Vagina (tissue), 2 donors: ENCODE data around the gene FGFR2. TPM values are rescaled to one million over a fixed set of nuclear protein-coding genes. Genes with fewer than 3 reads are reported as not detected.

Experiments
- DNase-seq, 2 donors: peaks; one replicate each; pipeline ENCODE4 v3.0.0-alpha.2; 2017; ENCODE audit errors: extremely low spot score in 2 of 2
- H3K27ac ChIP-seq: fragments of 200-600 bp; sonication (generic); one replicate; pipeline ENCODE4 v1.5.1; 2019
- H3K27me3 ChIP-seq: fragments of 200-600 bp; sonication (generic); one replicate; pipeline ENCODE4 v1.5.1; 2019
- H3K36me3 ChIP-seq, 2 donors: fragments of 200-600 bp; sonication (generic); one replicate each; pipeline ENCODE4 v1.5.1; 2017 to 2019
- H3K4me1 ChIP-seq: fragments of 200-600 bp; sonication (generic); one replicate; pipeline ENCODE4 v1.5.1; 2019
- H3K4me3 ChIP-seq, 2 donors: fragments of 200-600 bp; sonication (generic); 1 replicate in 1 of 2; 2 replicates in 1 of 2; pipeline ENCODE4 v1.5.1; 2016 to 2019
- H3K9me3 ChIP-seq: fragments of 200-600 bp; sonication (generic); one replicate; pipeline ENCODE4 v1.5.1; 2019
- CTCF ChIP-seq, 3 experiments: fragments of 450-650 bp in 2 of 3; fragments of 200-600 bp in 1 of 3; sonication (generic) in 1 of 3; IDR thresholded peaks; one replicate each; pipeline ENCODE4 v1.5.1; 2017 to 2019; ENCODE audit warnings: antibody characterized with exemption in 3 of 3, mild to moderate bottlenecking in 2 of 3, moderate library complexity in 2 of 3
- POLR2A ChIP-seq, 2 donors: fragments of 450-650 bp; IDR thresholded peaks; one replicate each; pipeline ENCODE4 v1.6.1; 2017; ENCODE audit warnings: antibody characterized with exemption in 2 of 2, mild to moderate bottlenecking in 2 of 2, moderate library complexity in 2 of 2
- POLR2AphosphoS5 ChIP-seq, 2 donors: sonication (generic); formaldehyde crosslinking; IDR thresholded peaks; one replicate each; pipeline ENCODE4 v1.9.0; 2017; ENCODE audit warnings: antibody characterized with exemption in 2 of 2, mild to moderate bottlenecking in 2 of 2, low read depth in 1 of 2; ENCODE audit not compliant: insufficient read depth in 1 of 2
- intact Hi-C: fragments of 100-400 bp; cut with DNase I; formaldehyde crosslinking; loops from one replicate; pipeline ENCODE4 v1.15.1; 2023
- total RNA-seq: library from RNA; depleted of rRNA; stranded (reverse); fragments of >200 nt; gene quantifications from one replicate; pipeline ENCODE4 v1.2.3, GENCODE V29; 2016

FGFR2 gene
- total RNA-seq, 1 donor from 2014 or later = 54.0 TPM

DNA sequence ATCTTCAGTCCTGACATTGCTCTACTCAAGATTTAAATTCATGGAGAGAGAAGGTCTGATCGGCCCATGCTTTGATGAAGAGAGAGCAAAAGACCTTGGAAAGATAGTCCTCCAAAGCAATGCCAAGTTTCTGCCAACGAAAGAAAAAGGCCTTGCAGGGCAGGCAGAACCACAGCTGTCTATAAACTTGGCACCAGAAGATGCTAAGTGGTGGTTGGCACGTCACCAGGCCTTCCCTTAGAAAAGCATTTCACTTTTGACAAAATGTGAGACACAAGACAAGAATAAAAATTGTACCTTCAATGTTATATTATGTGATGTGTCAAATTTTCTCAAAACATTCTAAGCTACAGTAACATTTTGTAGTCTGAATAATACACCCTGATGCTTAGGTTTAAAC, 42.0 kb upstream of the FGFR2 start:
- no peak overlapping the region for H3K4me3 ChIP-seq
- H3K9me3 ChIP-seq = no peaks in the 10 kb centered on the region
- H3K27me3 ChIP-seq = no peaks in the 10 kb centered on the region
- H3K27ac ChIP-seq = no peak overlapping the region
- no peaks in the 10 kb centered on the region for H3K4me1 ChIP-seq
- intact Hi-C loops = no loop called here
- no peaks in the 10 kb centered on the region for H3K36me3 ChIP-seq
- TF ChIP-seq POLR2A (IDR thresholded peaks at IDR 0.05) (no peak), CTCF (IDR thresholded peaks at IDR 0.05) (no peak), POLR2AphosphoS5 (IDR thresholded peaks at IDR 0.05; ENCODE audit: insufficient read depth in 1 of 2, low read depth in 1 of 2) (no peak)
- no peak for DNase-seq

DNA sequence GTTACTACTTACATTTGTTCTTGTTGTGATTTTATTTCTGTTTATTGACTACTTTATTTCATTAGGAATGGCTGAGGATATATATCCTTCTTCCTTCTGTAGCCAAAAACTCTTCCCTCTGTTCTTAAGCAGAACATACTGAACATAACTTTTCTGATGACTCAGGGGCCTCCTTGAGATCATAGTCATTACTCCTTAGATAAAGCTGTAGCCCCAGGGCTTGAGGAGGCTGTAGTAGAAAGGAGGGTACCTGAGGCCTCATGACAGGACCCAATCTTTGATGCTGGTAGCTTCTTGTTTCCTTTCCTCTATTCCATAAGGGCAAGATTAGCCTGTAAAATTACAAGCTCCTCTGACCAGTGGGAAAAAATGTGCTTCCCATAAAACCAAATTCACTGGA, 41.2 kb upstream of the FGFR2 start:
- intact Hi-C loops = no loop called here
- Histone ChIP-seq H3K36me3 (no peaks in the 10 kb centered on the region), H3K27ac (no peak overlapping the region), H3K4me1 (no peaks in the 10 kb centered on the region), H3K9me3 (no peaks in the 10 kb centered on the region), H3K27me3 (no peaks in the 10 kb centered on the region), H3K4me3 (no peak overlapping the region)
- DNase-seq = no peak
- TF ChIP-seq CTCF (IDR thresholded peaks at IDR 0.05) (no peak), POLR2AphosphoS5 (IDR thresholded peaks at IDR 0.05; ENCODE audit: insufficient read depth in 1 of 2, low read depth in 1 of 2) (no peak), POLR2A (IDR thresholded peaks at IDR 0.05) (no peak)

DNA sequence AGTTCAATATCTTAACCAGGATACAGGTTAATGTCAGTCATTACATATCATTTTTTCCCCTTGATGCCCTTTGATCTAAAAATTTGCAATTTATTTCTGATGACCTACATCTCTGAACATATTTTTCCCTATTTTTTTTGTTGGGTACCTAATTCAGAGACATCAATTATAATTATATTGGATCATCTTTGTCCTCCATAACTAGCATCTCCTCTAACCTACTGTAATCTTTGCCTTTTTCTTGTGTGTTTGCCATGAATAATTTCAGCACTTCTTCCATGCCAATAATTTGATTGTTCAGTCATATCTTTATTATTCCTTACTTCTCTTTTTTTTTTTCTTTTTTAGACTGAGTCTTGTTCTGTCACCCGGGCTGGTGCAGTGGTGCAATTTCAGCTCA, 39.2 kb upstream of the FGFR2 start:
- no peaks in the 10 kb centered on the region for H3K27me3 ChIP-seq
- H3K27ac ChIP-seq = no peak overlapping the region
- intact Hi-C loops = no loop called here
- no peaks in the 10 kb centered on the region for H3K4me1 ChIP-seq
- H3K36me3 ChIP-seq = no peaks in the 10 kb centered on the region
- TF ChIP-seq CTCF (IDR thresholded peaks at IDR 0.05) (no peak), POLR2A (IDR thresholded peaks at IDR 0.05) (no peak), POLR2AphosphoS5 (IDR thresholded peaks at IDR 0.05; ENCODE audit: insufficient read depth in 1 of 2, low read depth in 1 of 2) (no peak)
- no peaks in the 10 kb centered on the region for H3K9me3 ChIP-seq
- no peak for DNase-seq
- H3K4me3 ChIP-seq = no peak overlapping the region

DNA sequence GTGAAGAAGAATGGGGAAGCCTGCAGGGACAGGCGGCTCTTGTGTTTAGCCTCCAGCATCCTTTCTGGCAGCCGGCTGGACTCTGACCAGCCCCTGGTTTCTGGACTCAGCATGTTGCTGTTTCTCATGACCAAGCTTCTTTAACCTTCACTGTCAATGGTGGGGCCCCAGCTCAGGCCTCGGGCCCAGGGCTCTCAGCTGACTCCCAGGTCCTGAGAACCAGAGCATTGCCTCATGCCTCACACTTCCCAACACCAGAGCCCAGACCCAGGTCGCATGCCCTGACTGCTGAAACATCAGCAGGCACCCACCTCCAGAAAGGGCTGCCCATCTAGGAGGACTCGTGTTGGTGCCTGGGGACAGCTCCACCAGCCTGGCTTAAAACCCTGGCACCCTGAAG, 34.8 kb upstream of the FGFR2 start:
- intact Hi-C loops = no loop called here
- Histone ChIP-seq H3K4me1 (peaks cover 14% of the 10 kb centered on the region), H3K36me3 (no peaks in the 10 kb centered on the region), H3K9me3 (no peaks in the 10 kb centered on the region), H3K4me3 (no peak overlapping the region), H3K27ac (no peak overlapping the region), H3K27me3 (no peaks in the 10 kb centered on the region)
- no peak for TF ChIP-seq POLR2AphosphoS5 (IDR thresholded peaks at IDR 0.05; ENCODE audit: insufficient read depth in 1 of 2, low read depth in 1 of 2)
- TF ChIP-seq CTCF (IDR thresholded peaks at IDR 0.05) = no peak
- no peak for TF ChIP-seq POLR2A (IDR thresholded peaks at IDR 0.05)
- no peak for DNase-seq

GRCh38 chr10:121631365-121632029, 33.3 kb upstream of the FGFR2 start:
- intact Hi-C loops = no loop called here
- H3K9me3 ChIP-seq = no peaks in the 10 kb centered on the region
- H3K4me1 ChIP-seq = peaks cover 20% of the 10 kb centered on the region
- no peaks in the 10 kb centered on the region for H3K36me3 ChIP-seq
- no peak for TF ChIP-seq POLR2A (IDR thresholded peaks at IDR 0.05)
- TF ChIP-seq POLR2AphosphoS5 (IDR thresholded peaks at IDR 0.05; ENCODE audit: insufficient read depth in 1 of 2, low read depth in 1 of 2) = no peak
- TF ChIP-seq CTCF (IDR thresholded peaks at IDR 0.05) = no peak
- H3K4me3 ChIP-seq = no peak overlapping the region
- H3K27ac ChIP-seq = no peak overlapping the region
- no peaks in the 10 kb centered on the region for H3K27me3 ChIP-seq
- no peak for DNase-seq
